ENCODE measurements around the gene AR. TPM values are rescaled to one million over a fixed set of nuclear protein-coding genes. Genes with fewer than 3 reads are reported as not detected.

The AR gene
- total RNA-seq, 2 donors from 2014 or later: 2.9 to 8.2 TPM

DNA sequence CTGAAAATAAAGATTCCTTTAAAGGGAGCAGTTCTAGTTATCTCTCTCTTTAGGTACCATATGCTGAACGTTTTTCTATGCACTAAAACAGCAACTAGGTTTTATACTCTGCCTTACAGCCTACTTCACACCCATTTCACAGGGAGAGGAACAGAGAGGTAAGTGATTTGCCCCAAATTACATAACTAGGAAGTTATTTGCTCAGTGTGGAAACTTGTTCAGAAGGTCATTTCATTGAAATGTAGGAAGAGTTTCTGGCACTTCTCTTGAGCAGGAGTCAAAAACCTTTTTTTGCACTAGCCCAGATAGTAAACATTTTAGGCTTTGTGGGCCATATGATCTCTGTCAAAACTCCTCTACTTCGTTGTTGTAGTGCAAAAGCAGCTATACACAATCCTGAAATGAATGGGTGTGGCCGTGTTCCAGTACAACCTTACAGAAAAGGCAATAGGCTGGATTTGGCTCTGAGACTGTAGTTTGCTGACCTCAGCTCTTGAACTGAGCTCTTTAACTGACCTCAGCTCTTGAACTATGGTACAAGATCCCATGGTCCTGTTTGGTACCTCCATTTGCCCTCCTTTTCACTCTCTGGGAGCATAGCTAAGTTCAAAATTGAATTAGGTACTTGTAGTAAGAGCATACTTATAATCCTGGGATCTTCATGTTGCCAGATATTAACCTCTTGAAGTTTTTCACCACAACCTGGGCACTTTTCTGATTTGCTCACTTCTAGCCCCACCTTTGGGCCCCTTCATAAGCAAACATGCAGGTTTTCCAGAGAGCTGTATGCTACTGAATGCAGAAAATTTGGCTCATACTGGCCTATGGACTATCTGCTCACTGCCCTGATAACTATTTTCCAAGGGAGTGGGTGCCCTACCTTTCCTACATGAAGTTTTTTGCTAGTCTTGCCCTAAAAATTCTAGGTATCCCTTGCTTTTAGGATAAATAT is 53.3 kb downstream of the AR start:
- DNase-seq: no peak
- 28 to 42% methylated on average over 3 of the region's 3 CpGs for WGBS, 2 donors

DNA sequence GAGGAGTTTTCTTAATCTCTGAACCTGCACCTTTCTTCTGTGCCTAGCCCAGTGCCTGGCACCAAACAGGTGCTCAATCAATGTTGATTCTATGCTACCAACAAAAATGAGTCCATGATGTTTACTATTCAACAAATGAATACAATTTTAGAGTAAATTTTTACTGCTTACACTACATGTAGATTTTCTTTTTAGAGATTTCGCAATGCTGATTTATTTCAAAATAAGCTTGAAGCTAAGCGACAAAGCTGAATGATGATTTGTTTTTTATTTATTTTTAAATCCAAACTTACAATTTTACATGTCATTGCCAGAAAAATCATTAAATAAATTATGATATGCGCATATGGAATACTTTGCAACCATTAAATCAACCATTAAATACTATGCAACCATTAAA is 55.7 kb downstream of the AR start:
- WGBS, 2 donors: 82 to 88% methylated on average over 3 of the region's 3 CpGs
- H3K36me3 ChIP-seq (replicated peaks in 1 of 2; ENCODE audit: insufficient read depth in 1 of 2, low read depth in 2 of 2): no peaks in the 10 kb centered on the region
- intact Hi-C loops (cut with DNase I): no loop called here
- DNase-seq (no peak), ATAC-seq (no peak)
- no peaks in the 10 kb centered on the region for H3K4me1 ChIP-seq
- no peak for TF ChIP-seq POLR2A (IDR thresholded peaks at IDR 0.05)
- TF ChIP-seq, protein P1, sequence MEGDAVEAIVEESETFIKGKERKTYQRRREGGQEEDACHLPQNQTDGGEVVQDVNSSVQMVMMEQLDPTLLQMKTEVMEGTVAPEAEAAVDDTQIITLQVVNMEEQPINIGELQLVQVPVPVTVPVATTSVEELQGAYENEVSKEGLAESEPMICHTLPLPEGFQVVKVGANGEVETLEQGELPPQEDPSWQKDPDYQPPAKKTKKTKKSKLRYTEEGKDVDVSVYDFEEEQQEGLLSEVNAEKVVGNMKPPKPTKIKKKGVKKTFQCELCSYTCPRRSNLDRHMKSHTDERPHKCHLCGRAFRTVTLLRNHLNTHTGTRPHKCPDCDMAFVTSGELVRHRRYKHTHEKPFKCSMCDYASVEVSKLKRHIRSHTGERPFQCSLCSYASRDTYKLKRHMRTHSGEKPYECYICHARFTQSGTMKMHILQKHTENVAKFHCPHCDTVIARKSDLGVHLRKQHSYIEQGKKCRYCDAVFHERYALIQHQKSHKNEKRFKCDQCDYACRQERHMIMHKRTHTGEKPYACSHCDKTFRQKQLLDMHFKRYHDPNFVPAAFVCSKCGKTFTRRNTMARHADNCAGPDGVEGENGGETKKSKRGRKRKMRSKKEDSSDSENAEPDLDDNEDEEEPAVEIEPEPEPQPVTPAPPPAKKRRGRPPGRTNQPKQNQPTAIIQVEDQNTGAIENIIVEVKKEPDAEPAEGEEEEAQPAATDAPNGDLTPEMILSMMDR (IDR thresholded peaks at IDR 0.05): no peak
- H3K9me3 ChIP-seq: no peaks in the 10 kb centered on the region
- no peak overlapping the region for H3K4me3 ChIP-seq
- no peak overlapping the region for H3K27ac ChIP-seq
- no peaks in the 10 kb centered on the region for H3K27me3 ChIP-seq

More for the DNA sequence above, 53.3 kb downstream of the AR start:
- no peak for TF ChIP-seq POLR2A (IDR thresholded peaks at IDR 0.05)
- TF ChIP-seq, protein P1 (IDR thresholded peaks at IDR 0.05): no peak
- H3K4me3 ChIP-seq: no peak overlapping the region
- H3K27ac ChIP-seq: no peak overlapping the region
- H3K27me3 ChIP-seq: no peaks in the 10 kb centered on the region
- H3K4me1 ChIP-seq: no peaks in the 10 kb centered on the region
- H3K36me3 ChIP-seq (replicated peaks in 1 of 2; ENCODE audit: insufficient read depth in 1 of 2, low read depth in 2 of 2): no peaks in the 10 kb centered on the region
- ATAC-seq: no peak
- intact Hi-C loops (cut with DNase I): no loop called here
- H3K9me3 ChIP-seq: no peaks in the 10 kb centered on the region

DNA sequence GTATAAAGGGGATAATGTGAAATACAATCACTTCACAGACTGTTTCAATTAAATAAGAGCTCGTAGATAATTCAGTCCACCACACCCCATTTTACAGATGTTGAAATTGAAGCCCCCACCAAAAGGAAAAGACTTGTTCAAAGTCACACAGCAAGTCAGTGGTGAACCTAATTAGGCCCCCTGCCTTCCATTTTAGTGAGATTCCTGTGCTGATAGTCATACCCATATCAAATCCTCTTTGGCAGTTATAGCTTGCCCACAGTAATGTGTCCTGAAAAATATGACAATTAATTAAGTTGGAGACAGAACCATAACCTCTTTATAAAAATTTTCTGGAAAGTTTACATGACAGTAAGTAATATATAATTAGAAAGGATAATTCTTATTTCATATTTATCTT is 58.0 kb downstream of the AR start:
- Histone ChIP-seq H3K4me3 (no peak overlapping the region), H3K4me1 (no peaks in the 10 kb centered on the region), H3K36me3 (replicated peaks in 1 of 2; ENCODE audit: insufficient read depth in 1 of 2, low read depth in 2 of 2) (no peaks in the 10 kb centered on the region), H3K9me3 (no peaks in the 10 kb centered on the region), H3K27ac (no peak overlapping the region), H3K27me3 (no peaks in the 10 kb centered on the region)
- no peak for DNase-seq
- TF ChIP-seq, protein P1 (IDR thresholded peaks at IDR 0.05): no peak
- no peak for TF ChIP-seq POLR2A (IDR thresholded peaks at IDR 0.05)
- WGBS, 2 donors: 71 to 73% methylated on average over 1 of the region's 1 CpG
- intact Hi-C loops (cut with DNase I): no loop called here
- ATAC-seq: no peak

DNA sequence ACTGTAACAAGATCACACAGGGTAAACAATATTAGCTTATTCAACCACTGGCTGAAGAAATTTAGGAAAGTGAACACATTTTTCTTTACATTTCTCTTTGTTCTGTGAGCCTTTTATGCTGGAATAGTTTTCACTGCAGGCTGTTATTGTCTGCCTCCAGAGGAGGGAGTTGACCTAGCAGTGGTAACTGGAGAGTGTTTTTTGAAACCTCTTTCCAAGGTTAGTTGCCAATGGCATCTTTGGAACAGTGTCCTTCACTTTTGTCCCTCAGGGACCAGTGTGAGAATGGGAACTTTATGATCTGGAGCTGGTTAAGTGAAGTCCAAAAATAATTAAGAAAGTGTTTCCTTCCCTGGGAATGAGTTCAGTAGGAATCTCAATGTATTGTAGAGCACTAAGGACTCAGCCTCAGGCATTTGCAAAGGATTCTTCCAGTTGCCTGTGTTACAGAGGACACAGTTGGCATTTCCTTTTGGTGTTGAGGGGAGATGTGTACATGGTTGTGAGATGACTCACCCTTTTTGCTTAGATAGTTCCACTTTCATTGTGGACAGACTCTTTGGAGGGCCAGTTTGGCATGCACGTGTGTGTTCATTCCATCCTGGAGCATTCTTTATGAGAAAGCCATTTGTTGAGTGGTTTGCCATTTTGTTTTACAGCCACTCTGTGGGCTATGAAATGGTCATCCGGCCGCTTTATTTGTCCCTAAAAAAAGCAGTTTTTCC is 61.3 kb downstream of the AR start:
- DNase-seq: no peak
- no peak overlapping the region for H3K27ac ChIP-seq

More for the DNA sequence above, 61.3 kb downstream of the AR start:
- H3K4me1 ChIP-seq: no peaks in the 10 kb centered on the region
- TF ChIP-seq, protein P1 (IDR thresholded peaks at IDR 0.05): no peak
- TF ChIP-seq POLR2A (IDR thresholded peaks at IDR 0.05): no peak
- H3K27me3 ChIP-seq: no peaks in the 10 kb centered on the region
- ATAC-seq: no peak
- intact Hi-C loops (cut with DNase I): no loop called here
- H3K9me3 ChIP-seq: no peaks in the 10 kb centered on the region
- no peak overlapping the region for H3K4me3 ChIP-seq
- H3K36me3 ChIP-seq (replicated peaks in 1 of 2; ENCODE audit: insufficient read depth in 1 of 2, low read depth in 2 of 2): no peaks in the 10 kb centered on the region
- WGBS, 2 donors: 42 to 52% methylated on average over 3 of the region's 3 CpGs

Measured in body of pancreas (tissue), 4 donors.